Osteoblast (primary cell): ENCODE measurements around the gene SCAF11. TPM values are rescaled to one million over a fixed set of nuclear protein-coding genes. Genes with fewer than 3 reads are reported as not detected.

ENCODE experiments used
- DNase-seq: peaks from one replicate; pipeline ENCODE4 v3.0.0; 2011; ENCODE audit warnings: low spot score, mixed read lengths; ENCODE audit not compliant: insufficient read length; ENCODE audit errors: missing footprints
- H2AFZ ChIP-seq: 2 replicates; pipeline ENCODE4 v1.6.0; 2011; ENCODE audit warnings: mild to moderate bottlenecking, low read length
- H3K27ac ChIP-seq: 2 replicates; pipeline ENCODE4 v1.5.1; 2011; ENCODE audit warnings: mild to moderate bottlenecking, low read depth, low read length, moderate library complexity
- H3K27me3 ChIP-seq: 2 replicates; pipeline ENCODE4 v1.6.0; 2012; ENCODE audit warnings: mild to moderate bottlenecking, control low read depth, inconsistent platforms, low read length, moderate library complexity; ENCODE audit not compliant: insufficient read depth
- H3K36me3 ChIP-seq: 2 replicates; pipeline ENCODE4 v1.5.1; 2011; ENCODE audit warnings: mild to moderate bottlenecking, low read length, control low read depth, moderate library complexity; ENCODE audit not compliant: insufficient read depth
- H3K4me1 ChIP-seq: 2 replicates; pipeline ENCODE4 v1.5.1; 2011; ENCODE audit warnings: mild to moderate bottlenecking, low read length, control low read depth, moderate library complexity; ENCODE audit not compliant: insufficient read depth
- H3K4me2 ChIP-seq: 2 replicates; pipeline ENCODE4 v1.6.0; 2011; ENCODE audit warnings: mild to moderate bottlenecking, low read length; ENCODE audit not compliant: insufficient read depth
- H3K4me3 ChIP-seq: fragments of 200-600 bp; sonication (generic); 3 replicates; pipeline ENCODE4 v1.5.1; 2012; ENCODE audit warnings: mild to moderate bottlenecking, low read length, inconsistent platforms; ENCODE audit not compliant: insufficient read depth
- H3K79me2 ChIP-seq: 2 replicates; pipeline ENCODE4 v1.6.0; 2012; ENCODE audit warnings: mild to moderate bottlenecking, low read length, control low read depth, inconsistent platforms; ENCODE audit not compliant: insufficient read depth
- H3K9me3 ChIP-seq: 2 replicates; pipeline ENCODE4 v1.5.1; 2011; ENCODE audit warnings: low read depth, low read length, control low read depth
- H4K20me1 ChIP-seq: 2 replicates; pipeline ENCODE4 v1.6.0; 2012; ENCODE audit warnings: mild to moderate bottlenecking, low read length, control low read depth; ENCODE audit not compliant: insufficient read depth
- CTCF ChIP-seq: IDR thresholded peaks from 2 replicates; pipeline ENCODE4 v1.5.1; 2011; ENCODE audit warnings: mild to moderate bottlenecking, low read depth, low read length, moderate library complexity; ENCODE audit errors: extremely low read depth
- total RNA-seq: library from RNA; depleted of rRNA; stranded (reverse); fragments of >200 nt; gene quantifications from 2 replicates; pipeline ENCODE4 v1.2.3, GENCODE V29; 2012

Gene SCAF11
- total RNA-seq, 1 donor, result 132 TPM

- H3K4me3 ChIP-seq, result no peak overlapping the region
- H3K9me3 ChIP-seq, result no peaks in the 10 kb centered on the region
- no peak overlapping the region for H3K4me2 ChIP-seq
- H3K36me3 ChIP-seq, result peaks cover 8% of the 10 kb centered on the region
- H3K79me2 ChIP-seq, result no peaks in the 10 kb centered on the region
- H3K27me3 ChIP-seq, result no peaks in the 10 kb centered on the region
- no peaks in the 10 kb centered on the region for H4K20me1 ChIP-seq
- TF ChIP-seq CTCF, result no peak
- no peak for DNase-seq
- no peak overlapping the region for H2AFZ ChIP-seq
- no peaks in the 10 kb centered on the region for H3K4me1 ChIP-seq
- H3K27ac ChIP-seq, result no peak overlapping the region
Measured at GRCh38 chr12:45886685-45887084, 103.7 kb downstream of the SCAF11 start.

- Histone ChIP-seq H3K9me3 (no peaks in the 10 kb centered on the region), H2AFZ (no peak overlapping the region), H3K27ac (no peak overlapping the region), H3K79me2 (no peaks in the 10 kb centered on the region), H3K4me3 (no peak overlapping the region), H3K36me3 (peaks cover 8% of the 10 kb centered on the region), H3K4me2 (no peak overlapping the region), H3K4me1 (no peaks in the 10 kb centered on the region), H4K20me1 (no peaks in the 10 kb centered on the region), H3K27me3 (no peaks in the 10 kb centered on the region)
- no peak for DNase-seq
- TF ChIP-seq CTCF, result no peak
Measured at GRCh38 chr12:45883187-45883586, 107.2 kb downstream of the SCAF11 start.

GRCh38 chr12:45880533-45880932 is 109.8 kb downstream of the SCAF11 start:
- no peak overlapping the region for H3K27ac ChIP-seq
- H3K36me3 ChIP-seq, result peaks cover 4% of the 10 kb centered on the region
- H3K4me2 ChIP-seq, result no peak overlapping the region
- H3K4me3 ChIP-seq, result no peak overlapping the region
- DNase-seq, result no peak
- H2AFZ ChIP-seq, result no peak overlapping the region
- TF ChIP-seq CTCF, result no peak
- H3K9me3 ChIP-seq, result no peaks in the 10 kb centered on the region
- no peaks in the 10 kb centered on the region for H3K4me1 ChIP-seq
- H3K27me3 ChIP-seq, result no peaks in the 10 kb centered on the region
- no peaks in the 10 kb centered on the region for H3K79me2 ChIP-seq
- H4K20me1 ChIP-seq, result no peaks in the 10 kb centered on the region

GRCh38 chr12:45879363-45879895 is 110.9 kb downstream of the SCAF11 start:
- Histone ChIP-seq H4K20me1 (no peaks in the 10 kb centered on the region), H3K4me3 (no peak overlapping the region), H3K36me3 (no peaks in the 10 kb centered on the region), H3K9me3 (no peaks in the 10 kb centered on the region), H3K27ac (no peak overlapping the region), H3K4me2 (no peak overlapping the region), H3K4me1 (no peaks in the 10 kb centered on the region), H2AFZ (no peak overlapping the region), H3K27me3 (no peaks in the 10 kb centered on the region), H3K79me2 (no peaks in the 10 kb centered on the region)
- no peak for TF ChIP-seq CTCF
- no peak for DNase-seq
